HepG2 (cell line): ENCODE measurements around the gene SYNJ2. TPM values are rescaled to one million over a fixed set of nuclear protein-coding genes. Genes with fewer than 3 reads are reported as not detected.

ENCODE experiments used
- ARNTL ChIP-seq: sonication (generic); formaldehyde crosslinking; IDR thresholded peaks from 2 replicates; pipeline ENCODE4 v1.4.0; 2020; ENCODE audit warnings: mild to moderate bottlenecking, missing genetic modification reagents
- FOXK2 ChIP-seq: fragments of 450-650 bp; IDR thresholded peaks from 2 replicates; pipeline ENCODE4 v1.6.1; 2016
- IRX3 ChIP-seq: sonication (generic); formaldehyde crosslinking; IDR thresholded peaks from 2 replicates; pipeline ENCODE4 v1.8.1; 2023; ENCODE audit warnings: mild to moderate bottlenecking, low read depth, missing genetic modification reagents, borderline replicate concordance
- JUNB ChIP-seq: sonication (generic); formaldehyde crosslinking; IDR thresholded peaks from 2 replicates; pipeline ENCODE4 v1.8.0; 2022; ENCODE audit warnings: missing genetic modification reagents, mild to moderate bottlenecking, borderline replicate concordance
- MLLT10 ChIP-seq: sonication (generic); formaldehyde crosslinking; IDR thresholded peaks from 2 replicates; pipeline ENCODE4 v1.4.0; 2020; ENCODE audit warnings: missing genetic modification reagents
- NCOA2 ChIP-seq: sonication (generic); formaldehyde crosslinking; IDR thresholded peaks from 2 replicates; pipeline ENCODE4 v1.8.0; 2022; ENCODE audit warnings: inconsistent platforms
- POLR2AphosphoS2 ChIP-seq: IDR thresholded peaks from 2 replicates; pipeline ENCODE4 v1.6.1; 2011; ENCODE audit warnings: low read depth, low read length, improper control_type of control experiment
- RELA ChIP-seq: sonication (generic); formaldehyde crosslinking; IDR thresholded peaks from 2 replicates; pipeline ENCODE4 v1.4.0; 2020; ENCODE audit warnings: missing genetic modification reagents
- ZBTB38 ChIP-seq: sonication (generic); formaldehyde crosslinking; IDR thresholded peaks from 2 replicates; pipeline ENCODE4 v1.5.1; 2020; ENCODE audit warnings: mild to moderate bottlenecking, missing genetic modification reagents
- ZNF383 ChIP-seq: sonication (generic); formaldehyde crosslinking; IDR thresholded peaks from 2 replicates; pipeline ENCODE4 v1.4.0; 2020; ENCODE audit warnings: missing genetic modification reagents, mild to moderate bottlenecking, borderline replicate concordance
- ZNF749 ChIP-seq: sonication (generic); formaldehyde crosslinking; IDR thresholded peaks from 2 replicates; pipeline ENCODE4 v1.8.0; 2022; ENCODE audit warnings: mild to moderate bottlenecking, missing genetic modification reagents, moderate library complexity, borderline replicate concordance
- polyA plus RNA-seq, 8 experiments: library from polyadenylated mRNA; depleted of rRNA in 3 of 8; stranded (reverse) in 7 of 8; unstranded in 1 of 8; fragments of >200 nt; fragmentation: Illumina TruSeq in 4 of 8; extraction: Trizol in 4 of 8; gene quantifications; 2 replicates each; pipeline versions ENCODE4 v1.2.1 to v1.2.3, GENCODE V29; 2011 to 2016; ENCODE audit warnings: low read depth in 4 of 8, missing spikeins in 1 of 8, mixed read lengths in 1 of 8; ENCODE audit not compliant: insufficient read depth in 1 of 8
- total RNA-seq, 5 experiments: library from RNA; depleted of rRNA; stranded (reverse); fragments of >200 nt; fragmentation: Illumina TruSeq; extraction: Trizol; gene quantifications; 2 replicates each; pipeline ENCODE4 v1.2.3, GENCODE V29; 2016; ENCODE audit warnings: low read depth in 1 of 5
- TF ChIP-seq, protein P1 (sequence below): sonication (generic); formaldehyde crosslinking; IDR thresholded peaks from 2 replicates; pipeline ENCODE4 v1.4.0; 2020; ENCODE audit warnings: mild to moderate bottlenecking, missing genetic modification reagents
- TF ChIP-seq, protein P2 (sequence below): sonication (generic); formaldehyde crosslinking; IDR thresholded peaks from 2 replicates; pipeline ENCODE4 v1.4.0; 2020; ENCODE audit warnings: missing genetic modification reagents

Gene SYNJ2
- total and polyA plus RNA-seq, 2 of the 13 experiments (the other 11 are each of a cell fraction or from before 2014, with no cell fraction given) = 39.1 to 57.6 TPM

DNA sequence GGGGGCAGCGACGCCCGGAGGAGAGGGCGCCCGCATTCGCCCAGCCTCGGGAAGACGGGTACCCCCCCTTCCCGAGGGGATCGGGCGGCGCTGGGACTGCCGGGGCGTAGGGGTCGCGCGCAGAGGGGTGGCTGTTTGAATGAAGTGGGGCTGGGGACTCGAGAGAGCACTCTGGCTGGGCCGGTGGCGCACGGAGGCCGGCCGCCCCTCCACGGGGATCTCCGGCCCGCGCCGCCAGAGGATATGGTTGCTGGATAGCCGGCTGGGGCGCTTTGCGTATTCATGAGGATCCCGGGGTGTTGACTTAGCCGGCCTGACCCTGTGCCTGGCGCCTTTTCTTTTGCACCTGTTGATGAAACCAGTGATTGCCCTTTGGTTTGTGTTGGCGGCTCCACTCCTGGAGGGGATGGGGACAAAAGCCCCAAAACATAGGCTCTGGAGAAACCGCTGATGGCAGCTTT is 469 bp downstream of the SYNJ2 start (continued):
- TF ChIP-seq ZNF749 (CRISPR knock-in tag) (no peak), IRX3 (CRISPR knock-in tag) (no peak), ZBTB38 (CRISPR knock-in tag) (no peak; the same call in 1 of the 2 replicates), ARNTL (CRISPR knock-in tag) (no peak; the same call in 1 of the 2 replicates), ZNF383 (no peak), MLLT10 (CRISPR knock-in tag) (no peak), FOXK2 (no peak), POLR2AphosphoS2 (no peak), NCOA2 (no peak), RELA (no peak), JUNB (CRISPR knock-in tag) (no peak)
- TF ChIP-seq, protein P1, sequence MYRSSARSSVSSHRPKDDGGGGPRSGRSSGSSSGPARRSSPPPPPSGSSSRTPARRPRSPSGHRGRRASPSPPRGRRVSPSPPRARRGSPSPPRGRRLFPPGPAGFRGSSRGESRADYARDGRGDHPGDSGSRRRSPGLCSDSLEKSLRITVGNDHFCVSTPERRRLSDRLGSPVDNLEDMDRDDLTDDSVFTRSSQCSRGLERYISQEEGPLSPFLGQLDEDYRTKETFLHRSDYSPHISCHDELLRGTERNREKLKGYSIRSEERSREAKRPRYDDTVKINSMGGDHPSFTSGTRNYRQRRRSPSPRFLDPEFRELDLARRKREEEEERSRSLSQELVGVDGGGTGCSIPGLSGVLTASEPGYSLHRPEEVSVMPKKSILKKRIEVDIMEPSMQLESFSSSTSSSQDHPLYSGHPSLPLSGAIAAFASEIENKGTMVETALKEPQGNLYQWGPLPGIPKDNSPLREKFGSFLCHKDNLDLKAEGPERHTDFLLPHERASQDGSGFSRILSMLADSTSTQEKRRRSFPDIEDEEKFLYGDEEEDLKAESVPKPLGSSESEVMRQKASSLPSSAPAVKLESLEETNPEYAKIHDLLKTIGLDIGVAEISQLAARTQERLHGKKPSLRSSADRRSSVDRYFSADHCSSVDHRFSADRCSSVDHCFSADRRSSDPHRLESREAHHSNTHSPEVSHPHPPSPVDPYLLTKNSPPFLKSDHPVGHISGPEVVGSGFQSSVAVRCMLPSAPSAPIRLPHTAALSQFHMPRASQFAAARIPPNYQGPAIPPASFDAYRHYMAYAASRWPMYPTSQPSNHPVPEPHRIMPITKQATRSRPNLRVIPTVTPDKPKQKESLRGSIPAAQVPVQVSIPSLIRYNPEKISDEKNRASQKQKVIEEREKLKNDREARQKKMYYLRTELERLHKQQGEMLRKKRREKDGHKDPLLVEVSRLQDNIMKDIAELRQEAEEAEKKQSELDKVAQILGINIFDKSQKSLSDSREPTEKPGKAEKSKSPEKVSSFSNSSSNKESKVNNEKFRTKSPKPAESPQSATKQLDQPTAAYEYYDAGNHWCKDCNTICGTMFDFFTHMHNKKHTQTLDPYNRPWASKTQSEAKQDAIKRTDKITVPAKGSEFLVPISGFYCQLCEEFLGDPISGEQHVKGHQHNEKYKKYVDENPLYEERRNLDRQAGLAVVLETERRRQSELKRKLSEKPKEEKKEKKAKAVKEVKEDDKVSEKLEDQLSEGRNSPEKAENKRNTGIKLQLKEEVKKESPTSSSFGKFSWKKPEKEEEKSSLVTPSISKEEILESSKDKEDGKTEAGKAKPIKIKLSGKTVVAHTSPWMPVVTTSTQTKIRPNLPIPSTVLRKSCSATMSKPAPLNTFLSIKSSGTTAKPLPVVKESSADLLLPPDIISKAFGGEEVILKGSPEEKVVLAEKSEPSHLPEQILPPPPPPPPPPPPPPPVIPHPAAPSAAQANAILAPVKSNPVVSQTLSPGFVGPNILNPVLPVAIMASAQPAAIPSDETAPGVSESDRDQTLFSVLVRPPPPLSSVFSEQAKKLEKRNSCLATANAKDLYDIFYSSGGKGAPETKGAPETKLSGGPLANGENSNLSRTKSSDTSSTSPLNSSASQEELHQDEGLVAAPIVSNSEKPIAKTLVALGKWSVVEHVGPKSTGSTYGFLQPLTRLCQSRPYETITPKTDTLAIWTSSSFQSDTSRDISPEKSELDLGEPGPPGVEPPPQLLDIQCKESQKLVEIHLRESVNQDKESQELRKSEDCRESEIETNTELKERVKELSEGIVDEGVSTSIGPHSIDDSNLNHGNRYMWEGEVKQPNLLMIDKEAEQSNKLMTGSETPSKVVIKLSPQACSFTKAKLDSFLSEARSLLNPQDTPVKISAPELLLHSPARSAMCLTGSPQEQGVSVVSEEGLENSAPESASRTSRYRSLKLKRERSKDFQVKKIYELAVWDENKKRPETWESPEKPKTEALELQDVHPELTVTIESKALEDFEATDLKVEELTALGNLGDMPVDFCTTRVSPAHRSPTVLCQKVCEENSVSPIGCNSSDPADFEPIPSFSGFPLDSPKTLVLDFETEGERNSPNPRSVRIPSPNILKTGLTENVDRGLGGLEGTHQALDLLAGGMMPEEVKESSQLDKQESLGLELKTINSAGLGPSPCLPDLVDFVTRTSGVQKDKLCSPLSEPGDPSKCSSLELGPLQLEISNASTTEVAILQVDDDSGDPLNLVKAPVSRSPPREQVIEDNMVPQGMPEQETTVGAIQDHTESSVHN (CRISPR knock-in tag) = no peak; the same call in 1 of the 2 replicates
- TF ChIP-seq, protein P2, sequence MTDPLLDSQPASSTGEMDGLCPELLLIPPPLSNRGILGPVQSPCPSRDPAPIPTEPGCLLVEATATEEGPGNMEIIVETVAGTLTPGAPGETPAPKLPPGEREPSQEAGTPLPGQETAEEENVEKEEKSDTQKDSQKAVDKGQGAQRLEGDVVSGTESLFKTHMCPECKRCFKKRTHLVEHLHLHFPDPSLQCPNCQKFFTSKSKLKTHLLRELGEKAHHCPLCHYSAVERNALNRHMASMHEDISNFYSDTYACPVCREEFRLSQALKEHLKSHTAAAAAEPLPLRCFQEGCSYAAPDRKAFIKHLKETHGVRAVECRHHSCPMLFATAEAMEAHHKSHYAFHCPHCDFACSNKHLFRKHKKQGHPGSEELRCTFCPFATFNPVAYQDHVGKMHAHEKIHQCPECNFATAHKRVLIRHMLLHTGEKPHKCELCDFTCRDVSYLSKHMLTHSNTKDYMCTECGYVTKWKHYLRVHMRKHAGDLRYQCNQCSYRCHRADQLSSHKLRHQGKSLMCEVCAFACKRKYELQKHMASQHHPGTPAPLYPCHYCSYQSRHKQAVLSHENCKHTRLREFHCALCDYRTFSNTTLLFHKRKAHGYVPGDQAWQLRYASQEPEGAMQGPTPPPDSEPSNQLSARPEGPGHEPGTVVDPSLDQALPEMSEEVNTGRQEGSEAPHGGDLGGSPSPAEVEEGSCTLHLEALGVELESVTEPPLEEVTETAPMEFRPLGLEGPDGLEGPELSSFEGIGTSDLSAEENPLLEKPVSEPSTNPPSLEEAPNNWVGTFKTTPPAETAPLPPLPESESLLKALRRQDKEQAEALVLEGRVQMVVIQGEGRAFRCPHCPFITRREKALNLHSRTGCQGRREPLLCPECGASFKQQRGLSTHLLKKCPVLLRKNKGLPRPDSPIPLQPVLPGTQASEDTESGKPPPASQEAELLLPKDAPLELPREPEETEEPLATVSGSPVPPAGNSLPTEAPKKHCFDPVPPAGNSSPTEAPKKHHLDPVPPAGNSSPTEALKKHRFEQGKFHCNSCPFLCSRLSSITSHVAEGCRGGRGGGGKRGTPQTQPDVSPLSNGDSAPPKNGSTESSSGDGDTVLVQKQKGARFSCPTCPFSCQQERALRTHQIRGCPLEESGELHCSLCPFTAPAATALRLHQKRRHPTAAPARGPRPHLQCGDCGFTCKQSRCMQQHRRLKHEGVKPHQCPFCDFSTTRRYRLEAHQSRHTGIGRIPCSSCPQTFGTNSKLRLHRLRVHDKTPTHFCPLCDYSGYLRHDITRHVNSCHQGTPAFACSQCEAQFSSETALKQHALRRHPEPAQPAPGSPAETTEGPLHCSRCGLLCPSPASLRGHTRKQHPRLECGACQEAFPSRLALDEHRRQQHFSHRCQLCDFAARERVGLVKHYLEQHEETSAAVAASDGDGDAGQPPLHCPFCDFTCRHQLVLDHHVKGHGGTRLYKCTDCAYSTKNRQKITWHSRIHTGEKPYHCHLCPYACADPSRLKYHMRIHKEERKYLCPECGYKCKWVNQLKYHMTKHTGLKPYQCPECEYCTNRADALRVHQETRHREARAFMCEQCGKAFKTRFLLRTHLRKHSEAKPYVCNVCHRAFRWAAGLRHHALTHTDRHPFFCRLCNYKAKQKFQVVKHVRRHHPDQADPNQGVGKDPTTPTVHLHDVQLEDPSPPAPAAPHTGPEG = no peak; the same call in 1 of the 2 replicates
